Brain microvascular endothelial cell (primary cell): Measurements from ENCODE around the gene NHSL1.

Experiments
- DNase-seq: peaks from one replicate; pipeline ENCODE4 v3.0.0-alpha.2; 2020
- H3K27ac ChIP-seq: fragments of 250-450 bp; sonication (Bioruptor Pico); 2 replicates; pipeline ENCODE4 v1.5.1; 2020; ENCODE audit warnings: mild to moderate bottlenecking, moderate library complexity
- H3K27me3 ChIP-seq: fragments of 250-450 bp; sonication (Bioruptor Pico); replicated peaks from 2 replicates; pipeline ENCODE4 v1.5.1; 2020; ENCODE audit warnings: mild to moderate bottlenecking
- H3K36me3 ChIP-seq: fragments of 250-450 bp; sonication (Bioruptor Pico); replicated peaks from 2 replicates; pipeline ENCODE4 v1.5.1; 2020; ENCODE audit warnings: mild to moderate bottlenecking
- H3K4me3 ChIP-seq: 2 replicates; pipeline ENCODE4 v1.5.1; 2011; ENCODE audit warnings: low read depth, mild to moderate bottlenecking, control low read depth, low read length, moderate library complexity
- CTCF ChIP-seq: IDR thresholded peaks from 2 replicates; pipeline ENCODE4 v1.5.1; 2011; ENCODE audit warnings: low read depth, mild to moderate bottlenecking, moderate library complexity, low read length, control low read depth, inconsistent platforms; ENCODE audit errors: missing control alignments
- in situ Hi-C: cut with HindIII; loops from 2 replicates; pipeline ENCODE4 v1.10.0; 2017; ENCODE audit warnings: low sequenced_read_pairs, low pct_ligation_motif_present

The NHSL1 gene

GRCh38 chr6:138480279-138480949 is 18.9 kb downstream of the NHSL1 start:
- H3K4me3 ChIP-seq: no peak overlapping the region
- H3K27ac ChIP-seq: no peak overlapping the region
- H3K27me3 ChIP-seq: no peaks in the 10 kb centered on the region
- H3K36me3 ChIP-seq: no peaks in the 10 kb centered on the region
- TF ChIP-seq CTCF: no peak
- DNase-seq: no peak
- in situ Hi-C loops: no loop called here

GRCh38 chr6:138477913-138478539 is 21.3 kb downstream of the NHSL1 start:
- no peak for DNase-seq
- TF ChIP-seq CTCF: no peak
- no peaks in the 10 kb centered on the region for H3K36me3 ChIP-seq
- no peaks in the 10 kb centered on the region for H3K27me3 ChIP-seq
- H3K27ac ChIP-seq: no peak overlapping the region
- no peak overlapping the region for H3K4me3 ChIP-seq
- in situ Hi-C loops: no loop called here

GRCh38 chr6:138476116-138476515 is 23.2 kb downstream of the NHSL1 start:
- DNase-seq: no peak
- Histone ChIP-seq H3K27ac (no peak overlapping the region), H3K27me3 (no peaks in the 10 kb centered on the region), H3K36me3 (no peaks in the 10 kb centered on the region), H3K4me3 (no peak overlapping the region)
- TF ChIP-seq CTCF: no peak
- in situ Hi-C loops: no loop called here

GRCh38 chr6:138473144-138473543 is 26.1 kb downstream of the NHSL1 start:
- H3K36me3 ChIP-seq: no peaks in the 10 kb centered on the region
- no peak for TF ChIP-seq CTCF
- H3K27me3 ChIP-seq: no peaks in the 10 kb centered on the region
- DNase-seq: no peak
- H3K4me3 ChIP-seq: no peak overlapping the region
- in situ Hi-C loops: no loop called here
- no peak overlapping the region for H3K27ac ChIP-seq

GRCh38 chr6:138468320-138469015 is 30.8 kb downstream of the NHSL1 start:
- Histone ChIP-seq H3K4me3 (no peak overlapping the region), H3K36me3 (peaks cover 4% of the 10 kb centered on the region), H3K27ac (no peak overlapping the region), H3K27me3 (no peaks in the 10 kb centered on the region)
- TF ChIP-seq CTCF: no peak
- in situ Hi-C loops: no loop called here
- DNase-seq: peak; percentile 56
